ENCODE measurements around the gene OOSP3.

GRCh38 chr11:59842316-59842715 lies 36.3 kb upstream of the OOSP3 start:
- TF ChIP-seq CTCF (conservative IDR thresholded peaks at IDR 0.05 in 1 of 2, IDR thresholded peaks at IDR 0.05 in 1 of 2; ENCODE audit: extremely low read depth in 1 of 2, insufficient read depth in 1 of 2, low read depth in 1 of 2, low read length in 2 of 2) (no peak), EZH2 (IDR thresholded peaks at IDR 0.05; ENCODE audit: borderline replicate concordance, low read length) (no peak)

All from mammary epithelial cell (primary cell).